GM13977 (cell line): Measurements from ENCODE around the gene WWC1.

Source experiments
- DNase-seq: peaks from one replicate; pipeline ENCODE4 v3.0.0; 2012; ENCODE audit warnings: low spot score
- in situ Hi-C: fragments of 300-500 bp; cut with MboI; formaldehyde crosslinking; loops from one replicate; pipeline ENCODE4 v1.12.0; 2022; ENCODE audit warnings: low sequenced_read_pairs, low pct_unique_long_range_greater_than_20kb, mixed read lengths, inconsistent platforms; ENCODE audit not compliant: unreplicated experiment
- TF ChIP-seq, protein P1 (sequence below): IDR thresholded peaks from 2 replicates; pipeline ENCODE4 v1.5.1; 2012; ENCODE audit warnings: mild to moderate bottlenecking, control low read depth; ENCODE audit not compliant: insufficient read depth; ENCODE audit errors: extremely low read depth, missing control alignments

Gene WWC1

DNA sequence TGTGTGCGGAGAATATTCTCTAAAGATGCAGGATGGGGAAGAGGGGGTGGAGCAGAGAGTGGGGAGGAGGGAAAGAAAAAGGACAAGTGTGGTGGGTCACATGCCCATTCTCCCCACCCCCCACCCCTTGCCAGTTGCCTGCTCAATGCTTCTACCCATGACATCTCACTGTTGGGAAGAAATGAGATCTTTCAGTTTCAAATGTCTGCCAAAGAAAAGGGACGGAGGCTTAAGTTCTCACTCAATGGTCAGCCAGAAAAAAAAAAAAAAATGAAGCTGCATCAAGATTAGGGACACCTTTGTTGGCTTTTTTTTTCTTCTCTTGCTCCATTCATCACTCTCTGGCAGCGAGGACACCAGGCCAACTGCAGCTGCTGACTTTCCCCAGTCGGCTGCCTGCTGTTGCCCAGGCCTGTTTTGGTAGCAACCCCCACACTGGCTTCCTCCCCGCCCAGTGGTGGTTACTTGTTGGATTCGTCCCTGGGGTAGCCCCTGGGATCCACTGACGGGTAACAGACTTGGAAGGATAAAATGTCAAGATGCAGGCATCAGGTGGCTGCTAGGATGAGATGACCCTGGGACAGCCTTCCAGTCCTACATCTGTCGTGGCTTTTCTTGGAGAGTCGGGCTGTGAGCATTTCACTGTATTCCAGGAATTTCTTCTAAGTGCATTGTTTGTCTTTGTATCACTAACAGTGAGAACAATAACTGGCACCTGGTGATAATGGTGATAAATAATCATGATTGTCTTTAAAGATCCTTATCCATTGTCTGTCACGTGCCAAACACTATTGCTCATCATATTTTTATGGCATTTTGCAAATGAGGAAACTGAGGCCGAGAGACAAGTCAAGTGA lies 9.1 kb downstream of the WWC1 start:
- in situ Hi-C loops = no loop called here
- no peak for DNase-seq
- TF ChIP-seq, protein P1, sequence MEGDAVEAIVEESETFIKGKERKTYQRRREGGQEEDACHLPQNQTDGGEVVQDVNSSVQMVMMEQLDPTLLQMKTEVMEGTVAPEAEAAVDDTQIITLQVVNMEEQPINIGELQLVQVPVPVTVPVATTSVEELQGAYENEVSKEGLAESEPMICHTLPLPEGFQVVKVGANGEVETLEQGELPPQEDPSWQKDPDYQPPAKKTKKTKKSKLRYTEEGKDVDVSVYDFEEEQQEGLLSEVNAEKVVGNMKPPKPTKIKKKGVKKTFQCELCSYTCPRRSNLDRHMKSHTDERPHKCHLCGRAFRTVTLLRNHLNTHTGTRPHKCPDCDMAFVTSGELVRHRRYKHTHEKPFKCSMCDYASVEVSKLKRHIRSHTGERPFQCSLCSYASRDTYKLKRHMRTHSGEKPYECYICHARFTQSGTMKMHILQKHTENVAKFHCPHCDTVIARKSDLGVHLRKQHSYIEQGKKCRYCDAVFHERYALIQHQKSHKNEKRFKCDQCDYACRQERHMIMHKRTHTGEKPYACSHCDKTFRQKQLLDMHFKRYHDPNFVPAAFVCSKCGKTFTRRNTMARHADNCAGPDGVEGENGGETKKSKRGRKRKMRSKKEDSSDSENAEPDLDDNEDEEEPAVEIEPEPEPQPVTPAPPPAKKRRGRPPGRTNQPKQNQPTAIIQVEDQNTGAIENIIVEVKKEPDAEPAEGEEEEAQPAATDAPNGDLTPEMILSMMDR = no peak

DNA sequence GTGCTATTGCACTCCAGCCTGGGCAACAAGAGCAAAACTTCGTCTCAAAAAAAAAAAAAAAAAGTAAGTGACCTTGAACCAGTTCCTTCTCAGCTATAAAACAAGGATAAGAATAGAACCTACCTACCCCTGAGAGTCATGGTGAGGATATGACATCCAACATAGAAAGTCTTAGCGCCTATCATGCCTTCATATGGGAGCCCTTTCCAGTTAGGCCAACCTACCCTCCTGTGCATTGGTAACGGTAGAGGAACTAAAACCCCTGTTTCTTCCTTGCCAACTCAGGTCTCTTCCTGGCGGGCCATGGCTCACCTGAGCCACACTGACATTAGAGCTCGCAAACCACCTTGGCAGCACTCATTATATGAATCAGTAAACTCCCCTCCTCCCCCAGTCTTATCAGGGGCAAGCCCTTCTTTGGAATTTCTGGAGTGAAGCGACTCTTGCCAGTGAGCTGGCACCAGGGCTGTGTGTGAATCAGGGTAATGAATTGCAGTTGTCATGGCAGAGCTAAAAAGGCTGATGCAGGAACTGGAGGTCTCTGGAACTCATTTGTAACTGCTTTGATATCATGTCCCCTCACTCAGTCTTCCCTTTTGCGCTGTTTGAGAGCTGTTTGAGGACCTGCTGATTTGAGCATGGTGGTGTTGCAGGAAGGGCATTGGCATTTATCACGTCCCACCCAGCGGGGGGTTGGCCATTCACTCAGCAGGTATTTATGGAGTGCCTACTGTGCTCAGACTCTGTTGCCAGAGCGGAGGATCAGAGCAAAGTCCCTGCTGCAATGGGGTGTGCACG lies 10.3 kb downstream of the WWC1 start:
- in situ Hi-C loops = no loop called here
- TF ChIP-seq, protein P1 = no peak
- DNase-seq = no peak

DNA sequence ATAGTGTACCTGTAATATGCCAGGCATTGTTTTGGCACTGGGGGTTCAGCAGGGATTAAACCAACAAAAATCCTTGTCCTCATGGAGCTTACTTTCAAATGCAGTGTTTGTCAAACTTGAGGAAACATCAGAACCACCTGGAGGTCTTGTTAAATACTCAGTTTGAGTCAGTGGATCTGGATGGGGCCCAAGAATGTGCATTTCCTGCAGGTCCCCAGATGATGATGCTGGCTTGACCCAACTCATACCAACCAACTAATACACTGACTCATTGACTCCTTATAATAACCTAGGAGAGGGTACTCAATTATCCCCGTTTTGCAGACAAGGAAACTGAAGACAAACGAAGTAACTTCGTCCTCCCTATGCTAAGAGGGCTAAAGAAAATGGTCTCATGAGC lies 11.3 kb downstream of the WWC1 start:
- in situ Hi-C loops = no loop called here
- no peak for DNase-seq
- TF ChIP-seq, protein P1 = no peak

DNA sequence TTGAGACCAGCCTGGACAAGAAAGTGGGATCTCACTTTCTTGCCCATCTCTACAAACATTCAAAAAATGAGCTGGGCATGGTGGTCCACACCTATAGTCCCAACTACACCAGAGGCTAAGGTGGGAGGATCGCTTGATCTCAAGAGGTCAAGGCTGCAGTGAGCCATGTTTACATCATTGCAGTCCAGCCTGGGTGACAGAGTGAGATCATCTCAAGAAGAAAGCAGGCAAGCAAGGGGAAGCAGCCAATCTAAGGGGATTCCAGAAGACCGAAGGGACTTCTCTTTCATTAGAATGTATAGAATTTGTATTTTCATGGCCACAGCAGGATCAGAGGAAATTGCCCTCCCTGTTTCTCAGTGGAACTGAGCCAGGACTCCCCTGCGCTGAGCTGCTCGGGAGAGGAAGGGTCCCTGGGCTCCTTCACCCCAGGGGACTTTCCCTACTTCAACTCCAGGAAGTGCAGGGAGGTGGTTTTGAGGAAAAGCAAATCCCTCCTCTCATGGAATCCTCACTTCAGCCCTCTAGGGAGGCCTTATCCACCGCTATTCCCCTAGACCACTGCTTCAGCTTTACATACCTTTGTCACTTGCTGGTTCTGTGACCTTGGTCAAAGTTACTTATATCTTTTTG lies 12.1 kb downstream of the WWC1 start:
- DNase-seq = no peak
- TF ChIP-seq, protein P1 = no peak
- in situ Hi-C loops = no loop called here

DNA sequence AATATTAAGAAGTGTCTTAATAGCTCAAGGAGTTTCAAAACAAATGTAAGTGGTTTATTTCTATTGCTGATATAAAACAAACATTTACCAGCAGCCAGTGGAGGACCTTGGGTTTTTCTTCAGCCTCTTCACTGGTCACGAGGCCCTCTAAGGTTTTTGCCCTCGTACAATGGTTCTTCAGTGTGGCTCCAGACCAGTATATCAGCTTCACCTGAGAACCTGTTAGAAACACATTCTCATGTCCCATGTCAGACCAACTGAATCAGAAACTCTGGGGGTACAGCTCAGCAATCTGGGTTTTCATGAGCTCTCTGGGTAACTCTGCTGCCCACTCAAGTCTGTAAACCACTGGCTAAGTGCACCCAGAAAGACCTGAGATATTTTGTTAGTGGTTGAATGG lies 12.9 kb downstream of the WWC1 start:
- DNase-seq = no peak
- in situ Hi-C loops = no loop called here
- TF ChIP-seq, protein P1 = no peak

DNA sequence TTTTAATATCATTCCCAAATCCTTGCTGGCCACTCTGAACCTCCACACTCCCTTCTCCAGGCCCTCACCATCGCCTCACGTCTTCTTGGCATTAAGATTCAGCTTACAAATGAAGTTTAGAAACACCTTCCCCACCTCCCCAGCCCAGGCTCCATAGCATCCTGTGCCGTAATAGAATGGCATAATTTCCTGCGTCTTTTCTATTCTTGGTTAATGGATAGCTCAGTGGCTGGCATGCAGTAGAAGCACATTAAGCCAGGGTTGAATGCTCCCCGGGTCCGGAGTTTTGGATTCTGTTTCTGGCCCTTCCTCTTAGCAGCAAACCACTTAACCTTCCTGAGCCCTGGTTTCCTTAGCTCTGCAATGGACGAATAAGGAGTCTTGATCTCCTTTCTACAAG lies 13.8 kb downstream of the WWC1 start:
- TF ChIP-seq, protein P1 = no peak
- DNase-seq = no peak
- in situ Hi-C loops = no loop called here
